ENCODE data around the gene CDV3.

CDV3 gene

DNA sequence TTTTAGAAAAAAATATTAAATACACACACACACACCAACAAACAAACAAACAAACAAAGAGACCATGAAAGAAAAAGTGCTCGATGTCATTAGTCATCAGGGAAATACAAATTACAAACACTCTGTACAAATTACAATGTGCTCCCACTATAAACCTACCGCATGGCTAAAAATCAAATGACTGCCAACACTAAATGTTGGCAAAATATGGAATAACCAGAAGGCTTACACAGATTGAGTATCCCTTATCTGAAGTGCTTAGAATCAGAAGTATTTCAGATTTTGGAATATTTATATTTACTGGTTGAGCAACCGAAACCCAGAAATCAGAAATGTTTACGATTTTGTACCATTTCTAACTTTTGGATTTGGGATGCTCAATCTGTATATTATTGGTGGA lies 33.4 kb downstream of the CDV3 start:
- DNase-seq = no peak

DNA sequence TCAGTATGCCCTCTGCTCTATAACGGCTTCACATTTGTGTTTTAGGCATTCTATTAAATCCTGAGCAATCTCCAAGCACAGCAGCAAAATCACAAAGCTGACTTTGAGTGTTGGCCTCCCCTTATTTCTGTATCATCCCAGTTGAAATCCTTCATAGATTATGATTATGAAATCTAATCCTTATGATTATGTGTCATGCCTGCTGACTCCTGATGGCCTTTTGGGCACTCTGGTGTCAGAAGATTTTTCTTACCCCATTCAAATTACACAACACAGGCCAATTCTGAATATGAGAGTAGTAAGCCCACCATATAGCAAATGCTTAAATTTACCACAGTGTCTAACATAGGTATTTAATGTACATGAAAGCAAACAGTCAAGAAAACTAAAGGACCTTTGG lies 34.3 kb downstream of the CDV3 start:
- no peak for DNase-seq

DNA sequence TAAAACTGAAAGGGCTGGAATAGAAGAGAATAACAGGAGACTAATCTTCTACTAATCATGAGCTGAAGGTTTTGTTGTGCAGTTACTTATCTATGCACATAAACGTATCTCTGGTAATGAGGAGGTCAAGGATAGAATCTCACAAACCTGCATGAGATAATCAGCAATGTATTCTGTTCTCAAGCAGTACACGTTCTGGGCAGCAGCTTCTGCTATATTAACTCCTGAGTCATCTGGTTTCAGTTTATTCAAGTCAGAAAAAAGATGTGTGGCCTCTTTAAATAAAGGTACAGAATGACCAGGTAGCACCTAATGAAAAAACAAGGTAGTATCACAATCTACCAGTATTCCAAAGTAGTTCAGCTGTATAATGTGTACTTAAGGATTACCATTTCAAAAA lies 34.9 kb downstream of the CDV3 start:
- no peak for DNase-seq

DNA sequence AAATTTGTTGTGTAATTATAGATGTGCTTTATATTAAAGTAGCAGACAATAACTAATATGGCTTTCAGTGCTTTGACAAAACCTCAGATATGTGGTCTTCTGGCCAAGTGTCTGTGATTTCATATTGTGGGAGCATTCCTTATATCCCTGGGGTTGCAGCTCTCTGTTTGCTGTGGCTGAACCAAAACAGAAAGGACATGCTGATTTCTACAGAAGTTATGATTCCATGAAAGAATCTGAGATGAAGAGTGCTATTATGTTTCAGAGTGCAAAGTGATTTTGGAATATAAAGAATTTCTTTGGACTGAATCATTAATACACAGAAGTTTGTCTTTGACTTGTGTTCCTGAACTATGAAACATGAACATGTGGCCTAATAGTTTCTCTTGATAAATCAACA lies 36.5 kb downstream of the CDV3 start:
- no peak for DNase-seq

DNA sequence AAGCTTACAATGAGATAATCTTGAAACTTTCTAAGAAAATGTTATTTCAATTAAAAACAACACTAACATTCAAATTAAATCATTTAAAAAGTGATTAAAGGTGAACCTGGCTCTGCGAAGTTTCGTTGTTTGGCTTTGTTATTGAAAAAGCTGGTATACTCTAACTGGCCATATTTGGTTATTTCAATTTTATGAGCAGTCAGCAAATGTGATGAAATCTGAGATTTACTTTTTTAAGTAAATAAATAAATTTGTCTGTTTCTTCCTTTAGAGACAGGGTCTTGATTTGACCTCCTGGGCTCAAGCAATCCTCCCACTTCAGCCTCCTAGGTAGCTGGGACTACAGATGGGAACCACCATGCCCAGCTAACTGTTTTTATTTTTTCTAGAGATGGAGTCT lies 38.0 kb downstream of the CDV3 start:
- no peak for DNase-seq

- no peak for DNase-seq
Observed at GRCh38 chr3:133620066-133620784, 46.7 kb downstream of the CDV3 start.

DNA sequence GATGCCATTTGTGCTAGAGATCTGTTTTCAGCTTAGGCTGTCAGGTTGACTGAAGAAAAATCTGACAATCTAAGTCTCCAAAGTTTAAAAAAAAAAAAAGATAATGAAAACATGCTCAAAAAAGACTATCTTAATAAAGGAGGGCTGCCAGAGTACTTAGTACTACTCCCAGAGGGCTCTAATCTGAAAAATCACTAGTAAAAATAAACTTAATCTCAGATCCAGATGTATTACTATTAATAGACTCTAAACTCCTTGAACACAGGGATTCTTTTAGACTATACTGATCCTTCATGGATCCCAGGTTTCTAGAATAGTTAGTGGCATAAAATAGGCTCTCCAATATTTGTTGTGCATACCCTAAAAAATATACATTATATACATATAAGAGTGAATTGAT lies 54.3 kb downstream of the CDV3 start:
- DNase-seq = no peak

GRCh38 chr3:133629146-133629545 lies 55.7 kb downstream of the CDV3 start:
- DNase-seq = peak; percentile 42

GRCh38 chr3:133633439-133633838 lies 60.0 kb downstream of the CDV3 start:
- DNase-seq = no peak
